NCI-H2081 (cell line): ENCODE data around the gene RRP15.

Experiments used
- DNase-seq, 2 experiments: peaks; one replicate each; lab custom pipeline; 2025; lab: John Stamatoyannopoulos, UW

The RRP15 gene

DNA sequence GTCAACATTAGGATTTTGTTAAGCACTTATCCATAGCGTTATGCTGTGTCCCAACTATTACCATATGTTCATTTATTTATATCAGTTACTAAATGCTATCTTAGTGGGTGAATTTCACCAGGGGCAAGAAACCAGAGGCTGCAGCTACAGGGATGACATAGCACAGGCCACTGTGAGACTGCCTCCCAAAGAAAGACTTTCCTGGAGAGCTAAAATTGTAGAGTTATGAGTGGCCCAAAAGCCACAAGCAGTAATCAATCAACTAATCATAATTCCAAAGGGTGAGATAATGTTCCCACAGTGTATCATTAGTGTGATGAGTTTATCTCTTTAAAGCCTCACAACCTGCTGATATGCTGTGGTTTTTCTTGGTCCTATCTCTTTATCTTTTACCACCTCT is 56.2 kb downstream of the RRP15 start:
- no peak for DNase-seq

DNA sequence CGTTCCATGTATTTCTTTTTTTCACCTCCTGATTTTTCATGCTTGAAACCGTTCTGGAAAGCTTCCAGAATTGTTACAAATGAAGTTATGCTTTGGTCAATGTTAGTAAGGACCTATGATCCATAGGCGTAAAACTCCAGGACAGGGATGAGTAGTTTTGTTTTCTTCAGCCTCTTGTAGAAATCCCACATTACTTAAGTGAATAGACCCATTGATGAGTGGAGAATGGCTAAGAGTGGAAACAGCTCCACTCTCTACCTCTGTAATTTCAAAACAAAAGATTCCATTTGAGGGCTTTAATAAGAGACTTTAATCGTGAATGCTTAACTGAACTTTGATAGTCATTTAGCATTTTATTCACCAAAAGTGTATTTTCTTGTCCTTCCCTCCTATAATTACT is 57.0 kb downstream of the RRP15 start:
- no peak for DNase-seq

DNA sequence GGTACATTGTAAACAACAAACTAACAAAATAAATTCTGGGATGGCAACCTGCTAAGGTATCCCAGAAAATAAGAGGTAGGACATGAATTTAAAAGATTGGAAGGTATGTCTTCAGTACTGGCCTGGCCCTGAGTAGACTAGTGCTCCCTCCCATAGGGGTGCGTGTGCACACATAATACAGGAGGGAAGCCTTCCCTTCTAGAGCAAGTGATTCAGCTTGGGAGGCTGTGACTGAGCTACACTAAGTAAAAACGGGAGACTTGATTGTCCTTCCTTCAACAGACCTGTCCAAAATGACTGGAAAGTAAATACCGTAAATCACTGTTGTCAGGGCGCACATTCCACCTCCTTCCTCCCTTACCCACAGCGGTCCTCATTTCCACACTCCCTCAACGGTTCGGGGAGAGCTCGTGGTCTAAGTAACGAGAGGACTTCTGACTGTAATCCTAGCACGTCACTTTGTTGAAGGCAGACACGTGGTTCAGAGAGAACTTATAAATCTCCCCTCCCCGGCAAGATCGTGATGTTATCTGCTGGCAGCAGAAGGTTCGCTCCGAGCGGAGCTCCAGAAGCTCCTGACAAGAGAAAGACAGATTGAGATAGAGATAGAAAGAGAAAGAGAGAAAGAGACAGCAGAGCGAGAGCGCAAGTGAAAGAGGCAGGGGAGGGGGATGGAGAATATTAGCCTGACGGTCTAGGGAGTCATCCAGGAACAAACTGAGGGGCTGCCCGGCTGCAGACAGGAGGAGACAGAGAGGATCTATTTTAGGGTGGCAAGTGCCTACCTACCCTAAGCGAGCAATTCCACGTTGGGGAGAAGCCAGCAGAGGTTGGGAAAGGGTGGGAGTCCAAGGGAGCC is 60.0 kb downstream of the RRP15 start, which contains the start of gene TGFB2:
TGFB2 (plus strand) TSS at position 523 of the 859 bp plus-strand sequence. CDS start 1,366 bp downstream, outside the sequence.
- DNase-seq: peak; percentile 37 to 63

DNA sequence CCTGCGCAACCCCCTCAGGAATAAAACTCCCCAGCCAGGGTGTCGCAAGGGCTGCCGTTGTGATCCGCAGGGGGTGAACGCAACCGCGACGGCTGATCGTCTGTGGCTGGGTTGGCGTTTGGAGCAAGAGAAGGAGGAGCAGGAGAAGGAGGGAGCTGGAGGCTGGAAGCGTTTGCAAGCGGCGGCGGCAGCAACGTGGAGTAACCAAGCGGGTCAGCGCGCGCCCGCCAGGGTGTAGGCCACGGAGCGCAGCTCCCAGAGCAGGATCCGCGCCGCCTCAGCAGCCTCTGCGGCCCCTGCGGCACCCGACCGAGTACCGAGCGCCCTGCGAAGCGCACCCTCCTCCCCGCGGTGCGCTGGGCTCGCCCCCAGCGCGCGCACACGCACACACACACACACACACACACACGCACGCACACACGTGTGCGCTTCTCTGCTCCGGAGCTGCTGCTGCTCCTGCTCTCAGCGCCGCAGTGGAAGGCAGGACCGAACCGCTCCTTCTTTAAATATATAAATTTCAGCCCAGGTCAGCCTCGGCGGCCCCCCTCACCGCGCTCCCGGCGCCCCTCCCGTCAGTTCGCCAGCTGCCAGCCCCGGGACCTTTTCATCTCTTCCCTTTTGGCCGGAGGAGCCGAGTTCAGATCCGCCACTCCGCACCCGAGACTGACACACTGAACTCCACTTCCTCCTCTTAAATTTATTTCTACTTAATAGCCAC is 60.7 kb downstream of the RRP15 start:
- DNase-seq: peak; percentile 67 to 76

DNA sequence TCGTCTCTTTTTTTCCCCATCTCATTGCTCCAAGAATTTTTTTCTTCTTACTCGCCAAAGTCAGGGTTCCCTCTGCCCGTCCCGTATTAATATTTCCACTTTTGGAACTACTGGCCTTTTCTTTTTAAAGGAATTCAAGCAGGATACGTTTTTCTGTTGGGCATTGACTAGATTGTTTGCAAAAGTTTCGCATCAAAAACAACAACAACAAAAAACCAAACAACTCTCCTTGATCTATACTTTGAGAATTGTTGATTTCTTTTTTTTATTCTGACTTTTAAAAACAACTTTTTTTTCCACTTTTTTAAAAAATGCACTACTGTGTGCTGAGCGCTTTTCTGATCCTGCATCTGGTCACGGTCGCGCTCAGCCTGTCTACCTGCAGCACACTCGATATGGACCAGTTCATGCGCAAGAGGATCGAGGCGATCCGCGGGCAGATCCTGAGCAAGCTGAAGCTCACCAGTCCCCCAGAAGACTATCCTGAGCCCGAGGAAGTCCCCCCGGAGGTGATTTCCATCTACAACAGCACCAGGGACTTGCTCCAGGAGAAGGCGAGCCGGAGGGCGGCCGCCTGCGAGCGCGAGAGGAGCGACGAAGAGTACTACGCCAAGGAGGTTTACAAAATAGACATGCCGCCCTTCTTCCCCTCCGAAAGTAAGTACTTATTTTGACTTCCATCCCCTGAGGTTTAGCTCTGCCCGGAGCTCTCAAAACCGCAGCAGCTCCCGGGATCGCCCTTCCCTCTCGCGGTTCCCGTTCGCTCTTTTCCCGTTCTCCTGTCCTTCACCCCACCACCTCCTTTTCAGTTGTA is 61.5 kb downstream of the RRP15 start:
- DNase-seq: no peak

DNA sequence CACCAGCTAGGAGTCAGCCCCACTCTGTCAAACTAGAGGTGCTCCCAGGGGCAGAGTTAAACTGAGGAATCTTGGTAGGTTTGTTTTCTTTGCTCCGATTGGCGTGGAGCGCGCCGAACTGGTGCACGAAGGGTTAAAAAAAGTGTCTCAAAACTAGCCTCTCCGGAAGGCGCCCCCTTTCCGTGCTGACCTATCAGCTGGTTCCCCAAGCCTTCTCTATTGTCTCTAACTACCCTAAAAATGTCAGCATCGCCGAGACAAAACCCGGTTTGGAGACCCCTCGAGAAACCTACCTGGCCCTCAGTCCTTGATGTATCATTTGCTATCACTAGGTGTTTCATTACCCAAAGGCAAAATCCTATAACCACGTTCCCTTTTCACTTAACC is 62.2 kb downstream of the RRP15 start:
- DNase-seq: no peak

DNA sequence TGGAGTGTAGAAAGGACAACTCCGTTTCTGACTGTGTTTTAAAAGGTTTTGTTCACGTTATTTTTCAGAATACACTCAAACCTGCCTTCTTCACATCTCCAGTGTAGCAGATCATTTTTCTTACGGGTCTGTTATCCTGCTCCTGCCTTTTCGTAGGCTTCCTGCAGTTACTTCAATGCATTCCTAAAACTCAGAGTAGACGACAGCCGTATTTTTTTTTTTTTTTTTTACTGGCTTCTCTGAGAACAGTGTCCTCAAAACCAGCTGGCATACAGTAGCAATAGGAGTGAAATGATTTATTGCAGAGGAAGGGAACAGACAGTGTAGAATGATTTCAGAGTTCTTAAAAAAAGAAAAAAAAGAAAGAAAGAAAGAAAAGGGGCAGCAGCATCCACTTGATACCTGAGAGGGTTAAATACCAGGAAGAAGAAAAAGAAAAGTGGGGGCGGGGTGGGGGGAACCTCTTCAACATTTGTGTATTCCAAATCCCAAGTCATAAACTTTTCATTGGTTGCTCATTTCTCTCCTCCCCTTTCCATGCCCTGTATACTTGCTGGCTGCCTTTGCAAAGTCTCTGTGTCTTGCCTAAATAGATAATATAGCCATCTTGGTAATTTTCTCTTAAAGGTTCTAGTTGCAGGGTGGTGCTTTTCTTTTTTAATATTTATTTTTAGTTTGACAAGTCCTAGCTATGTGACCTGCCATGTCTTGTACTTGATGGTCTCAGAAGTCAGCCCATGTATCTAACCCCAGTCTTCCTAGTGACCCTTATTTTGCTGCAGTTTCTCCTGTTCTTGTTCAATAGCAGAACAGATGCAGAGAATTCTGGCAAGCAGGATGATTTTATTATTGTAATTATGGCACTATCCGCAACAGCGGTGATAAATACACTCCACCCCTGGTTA is 62.9 kb downstream of the RRP15 start:
- DNase-seq: no peak

DNA sequence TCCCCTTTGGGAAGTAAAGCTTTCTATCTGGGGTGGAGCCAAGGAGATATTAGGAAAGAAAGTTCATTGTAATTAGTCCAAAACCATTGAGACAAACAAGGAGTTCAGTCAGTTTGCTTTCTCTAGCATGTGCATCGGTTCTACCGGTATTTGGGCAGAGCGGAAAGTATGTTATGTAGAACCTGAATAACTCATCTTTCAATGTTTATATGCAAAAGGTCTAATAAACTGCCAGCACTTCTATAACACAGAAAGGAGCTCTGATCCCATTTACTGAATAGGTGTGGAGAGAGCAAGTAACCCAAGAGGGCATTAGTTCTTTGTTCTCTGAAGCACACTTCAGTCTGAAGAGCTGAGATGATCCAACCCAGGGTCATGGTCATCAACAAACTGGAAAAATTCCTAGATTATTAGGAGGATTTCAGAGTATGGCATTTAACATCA is 63.6 kb downstream of the RRP15 start:
- no peak for DNase-seq

DNA sequence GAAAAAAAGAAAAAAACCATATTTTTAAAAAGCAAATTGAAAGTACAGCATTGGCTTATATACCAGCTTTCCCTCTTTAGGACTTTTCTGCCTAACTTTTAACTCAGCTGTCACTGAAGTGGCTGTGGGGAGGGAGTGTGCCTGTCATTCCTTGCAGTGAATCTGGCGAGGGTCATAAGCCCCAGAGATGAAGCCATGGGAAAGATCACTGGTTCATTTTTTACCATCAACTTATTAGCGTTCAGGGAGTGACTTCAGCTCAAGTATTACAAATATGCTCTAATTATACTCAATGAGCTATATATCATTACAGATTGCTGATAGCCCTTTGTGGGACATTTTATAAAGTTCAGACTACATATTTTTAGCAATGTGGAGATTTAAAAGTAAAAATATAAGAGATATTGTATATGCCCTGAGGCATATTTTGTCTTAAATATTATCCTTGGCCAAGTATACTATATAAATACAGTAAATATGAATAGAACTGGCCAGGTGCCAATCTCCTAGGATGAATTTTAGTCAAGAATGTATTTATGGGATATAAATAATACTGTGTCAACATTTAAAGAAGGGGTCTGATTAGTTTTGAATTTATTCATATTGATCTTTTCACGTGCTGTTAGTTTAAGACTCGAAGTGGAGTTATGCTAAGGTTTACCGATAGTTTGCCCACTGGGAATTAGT is 64.4 kb downstream of the RRP15 start:
- DNase-seq: no peak

DNA sequence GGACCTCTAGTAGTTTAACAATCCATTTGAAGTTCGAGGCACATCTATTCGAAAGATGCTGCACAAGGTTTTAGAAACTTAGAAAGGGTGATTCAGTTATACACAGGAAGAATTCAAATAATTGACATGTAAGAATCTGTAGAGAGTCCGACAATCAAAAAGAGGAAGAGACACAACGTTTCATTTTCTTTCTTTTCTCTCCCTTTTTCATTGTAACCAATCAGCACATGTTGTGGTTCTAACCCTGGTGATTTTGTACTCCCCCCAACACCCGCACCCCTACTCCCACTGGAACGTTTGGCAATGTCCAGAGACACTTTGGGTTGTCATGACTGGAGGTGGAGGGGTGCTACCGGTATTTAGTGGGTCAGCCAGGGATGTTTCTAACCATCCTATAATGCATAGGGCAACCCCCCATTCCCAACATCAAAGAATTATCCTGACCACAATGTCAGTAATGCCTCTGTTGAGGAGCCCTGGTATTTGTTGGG is 65.0 kb downstream of the RRP15 start:
- no peak for DNase-seq

DNA sequence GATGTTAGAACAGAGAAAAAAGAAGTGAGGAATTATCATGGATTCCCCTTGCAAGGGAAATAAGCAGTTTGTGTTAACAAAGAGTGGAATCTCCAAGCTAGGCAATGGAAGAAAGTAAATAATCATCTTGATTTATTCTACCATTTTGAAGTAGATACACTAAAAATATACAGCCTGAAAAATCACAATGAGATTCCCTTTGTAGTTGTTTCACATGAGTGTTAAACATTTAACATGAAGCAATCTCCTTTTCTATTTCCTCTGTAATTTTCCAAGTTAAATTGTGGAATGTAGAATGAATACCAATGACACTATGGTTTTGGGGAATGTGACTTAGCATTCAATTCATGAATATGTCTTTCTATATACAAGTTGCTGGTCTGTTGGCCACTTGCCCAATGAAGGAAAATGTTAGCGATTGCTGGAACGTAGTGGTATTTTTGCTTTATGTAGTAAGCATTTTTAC is 65.7 kb downstream of the RRP15 start:
- no peak for DNase-seq

DNA sequence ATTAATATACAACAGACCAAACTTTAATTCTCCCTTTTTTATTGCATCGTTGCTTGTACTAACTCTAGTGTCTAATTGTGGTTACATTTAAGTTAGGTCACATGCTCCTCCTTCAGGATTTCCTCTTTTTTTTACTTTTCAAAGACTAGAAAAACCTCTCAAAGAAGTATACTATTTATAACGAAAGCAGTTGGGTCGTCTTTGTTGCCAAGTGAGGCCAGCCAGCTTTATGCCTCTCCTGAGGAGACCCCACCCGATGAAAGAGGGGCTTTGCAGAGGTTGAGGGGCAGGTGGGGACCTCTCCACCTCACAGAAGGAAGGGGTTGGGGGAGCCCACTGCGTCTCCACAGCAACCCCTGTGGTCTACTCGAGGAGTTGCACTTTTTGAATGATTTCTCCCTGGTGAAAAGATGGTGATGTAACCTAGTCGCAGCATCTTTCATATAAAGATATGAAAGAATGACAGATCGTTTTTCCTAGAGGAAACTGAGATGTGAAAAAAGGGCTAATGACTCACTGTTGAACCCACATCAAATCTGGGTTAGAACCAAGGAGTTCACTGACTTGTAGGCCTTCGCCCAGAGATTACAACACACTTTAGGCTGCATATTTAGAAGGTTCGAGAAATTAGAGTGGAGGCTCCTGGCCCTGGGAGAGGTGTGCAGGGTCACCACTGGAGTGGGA is 66.4 kb downstream of the RRP15 start:
- DNase-seq: no peak

DNA sequence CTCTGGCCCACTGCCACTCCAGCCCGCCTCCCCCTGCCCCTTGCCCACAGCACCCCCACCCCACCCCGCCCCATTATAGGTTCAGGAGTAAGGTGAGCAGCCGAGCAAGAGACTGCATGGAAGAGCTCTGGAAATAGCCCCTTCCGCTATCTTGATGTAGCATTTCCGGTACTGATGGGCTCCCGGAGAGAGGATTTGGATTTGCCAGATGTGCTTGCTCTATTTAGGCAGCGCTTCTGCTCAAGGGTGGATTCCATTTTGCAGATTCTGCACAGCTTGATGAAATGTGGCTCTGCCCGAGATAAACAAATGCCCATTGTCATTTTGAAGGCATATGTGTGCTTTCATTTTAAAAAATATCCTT is 67.0 kb downstream of the RRP15 start:
- DNase-seq: no peak

DNA sequence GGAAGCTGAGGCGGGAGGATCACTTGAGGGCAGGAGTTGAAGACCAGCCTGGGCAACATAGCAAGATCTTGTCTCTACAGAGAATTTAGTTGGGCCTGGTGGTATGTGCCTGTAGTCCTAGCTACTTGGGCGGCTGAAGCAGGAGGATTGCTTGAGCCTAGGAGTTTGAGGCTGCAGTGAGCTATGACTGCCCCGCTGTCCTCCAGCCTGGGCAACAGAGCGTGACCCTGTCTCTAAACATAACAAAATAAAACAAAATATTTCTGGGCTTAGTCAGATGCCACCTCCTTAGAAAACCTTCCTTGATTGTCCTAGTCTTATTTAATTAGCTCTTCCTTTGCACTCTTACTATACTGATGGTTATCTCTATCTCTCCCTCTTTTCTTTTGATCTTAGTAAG is 68.6 kb downstream of the RRP15 start:
- DNase-seq: no peak

DNA sequence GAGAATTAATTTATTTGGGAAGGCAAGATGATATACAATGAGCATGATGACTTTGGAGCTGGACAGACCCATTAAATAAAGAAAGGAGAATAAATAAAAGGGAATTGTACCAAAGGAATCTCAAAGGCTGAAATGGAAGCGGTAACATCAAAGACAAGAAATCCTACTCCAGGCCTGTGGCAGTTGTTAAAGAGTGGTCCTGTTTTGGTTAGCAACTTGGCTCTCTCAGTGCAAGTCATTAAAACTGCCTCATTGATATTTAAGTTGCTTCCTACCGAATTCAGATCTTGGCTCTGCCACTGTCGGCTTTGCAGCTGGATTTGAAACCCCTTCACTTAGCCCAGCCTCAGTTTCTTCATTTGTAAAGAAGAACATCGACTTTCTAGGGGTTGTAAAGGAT is 70.2 kb downstream of the RRP15 start:
- no peak for DNase-seq

DNA sequence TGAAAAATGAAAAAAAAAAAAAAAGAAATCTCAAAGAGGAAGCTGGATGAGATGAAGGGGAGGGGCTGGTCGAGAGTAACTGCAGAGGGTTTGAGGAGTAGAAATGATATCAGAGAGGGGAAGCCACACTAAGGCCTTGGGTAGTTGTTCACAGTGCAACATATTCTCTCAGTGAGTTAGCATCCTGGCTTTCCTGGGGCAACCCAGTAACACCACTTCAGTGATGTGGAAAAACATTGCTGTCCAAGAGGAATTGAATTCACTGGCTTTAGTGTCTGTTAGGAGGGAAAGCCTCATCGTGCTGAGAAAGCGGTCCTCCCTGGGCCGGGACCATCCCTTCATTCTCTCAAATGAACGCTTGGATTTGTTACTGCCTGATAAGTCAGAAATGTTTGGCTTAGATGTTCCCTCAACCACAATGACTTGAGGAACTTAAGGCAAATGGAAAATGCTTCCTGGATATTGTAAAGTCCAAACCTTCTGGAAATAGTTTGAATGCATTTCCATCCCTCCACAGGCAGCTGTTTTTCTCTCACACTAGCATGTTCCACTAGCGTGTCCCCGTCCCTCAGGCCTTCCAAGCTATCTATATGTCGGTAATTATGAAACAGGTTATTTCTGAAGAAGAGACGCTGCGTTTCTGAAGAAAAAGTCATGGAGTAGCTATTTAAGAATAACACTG is 72.3 kb downstream of the RRP15 start:
- no peak for DNase-seq

DNA sequence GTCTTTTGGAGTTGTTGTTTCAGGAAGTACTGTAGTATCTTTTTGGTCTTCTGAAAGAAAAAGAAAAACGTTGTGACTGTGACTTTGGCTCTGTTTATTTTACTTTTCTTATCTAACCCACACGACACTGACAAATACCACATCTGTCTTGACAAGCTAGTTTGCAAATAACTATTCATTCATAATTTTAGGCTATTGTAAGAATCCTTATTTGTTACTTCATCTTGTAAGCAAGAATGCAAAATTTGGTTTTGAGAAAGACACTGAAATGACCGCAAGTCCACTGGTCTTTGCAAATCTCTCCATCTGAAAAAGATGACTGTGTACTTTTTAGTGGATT is 72.8 kb downstream of the RRP15 start:
- no peak for DNase-seq

DNA sequence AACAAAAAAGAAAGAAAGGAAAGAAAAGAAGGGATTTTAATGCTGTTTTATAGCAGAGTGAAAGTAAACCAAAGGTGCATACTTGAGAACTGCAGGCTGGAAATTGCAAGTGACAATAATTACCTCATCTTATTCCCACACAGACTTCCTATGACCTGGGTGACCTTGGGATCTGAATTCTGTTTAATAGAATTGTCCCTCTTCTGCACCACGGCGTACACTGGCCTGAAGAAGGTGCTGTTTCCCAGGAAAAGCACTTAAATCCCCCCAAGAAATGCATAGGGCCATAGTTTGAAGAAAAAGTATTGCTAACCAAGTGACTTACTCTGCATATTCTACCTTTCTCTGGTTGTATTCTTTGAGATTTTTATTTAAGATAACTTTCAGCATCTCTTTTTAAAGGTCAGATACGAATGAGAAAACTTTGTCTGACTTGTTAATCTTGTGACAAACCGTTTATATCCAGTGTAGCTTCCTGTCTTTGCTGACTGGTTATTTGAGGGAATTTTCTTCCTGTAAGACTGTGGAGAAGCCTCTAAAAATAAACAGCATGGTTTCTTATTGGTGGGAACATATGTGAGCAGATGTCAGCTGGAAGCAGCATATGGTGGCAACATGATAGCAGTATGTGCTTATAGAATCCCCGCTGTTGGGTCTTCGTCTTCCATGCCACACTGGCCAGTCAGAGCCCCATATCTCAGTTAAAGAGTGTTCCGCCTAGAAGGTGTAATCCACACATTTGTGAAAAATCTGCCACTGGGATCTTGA is 76.4 kb downstream of the RRP15 start:
- peak in 1 of 2 experiments; percentile 46 for DNase-seq
